ENCODE data around the gene KDM4B.

KDM4B gene

GRCh38 chr19:5141850-5142724, 173.2 kb downstream of the KDM4B start:
- DNase-seq, result no peak

GRCh38 chr19:5142725-5143097, 173.8 kb downstream of the KDM4B start:
- DNase-seq, result no peak

DNA sequence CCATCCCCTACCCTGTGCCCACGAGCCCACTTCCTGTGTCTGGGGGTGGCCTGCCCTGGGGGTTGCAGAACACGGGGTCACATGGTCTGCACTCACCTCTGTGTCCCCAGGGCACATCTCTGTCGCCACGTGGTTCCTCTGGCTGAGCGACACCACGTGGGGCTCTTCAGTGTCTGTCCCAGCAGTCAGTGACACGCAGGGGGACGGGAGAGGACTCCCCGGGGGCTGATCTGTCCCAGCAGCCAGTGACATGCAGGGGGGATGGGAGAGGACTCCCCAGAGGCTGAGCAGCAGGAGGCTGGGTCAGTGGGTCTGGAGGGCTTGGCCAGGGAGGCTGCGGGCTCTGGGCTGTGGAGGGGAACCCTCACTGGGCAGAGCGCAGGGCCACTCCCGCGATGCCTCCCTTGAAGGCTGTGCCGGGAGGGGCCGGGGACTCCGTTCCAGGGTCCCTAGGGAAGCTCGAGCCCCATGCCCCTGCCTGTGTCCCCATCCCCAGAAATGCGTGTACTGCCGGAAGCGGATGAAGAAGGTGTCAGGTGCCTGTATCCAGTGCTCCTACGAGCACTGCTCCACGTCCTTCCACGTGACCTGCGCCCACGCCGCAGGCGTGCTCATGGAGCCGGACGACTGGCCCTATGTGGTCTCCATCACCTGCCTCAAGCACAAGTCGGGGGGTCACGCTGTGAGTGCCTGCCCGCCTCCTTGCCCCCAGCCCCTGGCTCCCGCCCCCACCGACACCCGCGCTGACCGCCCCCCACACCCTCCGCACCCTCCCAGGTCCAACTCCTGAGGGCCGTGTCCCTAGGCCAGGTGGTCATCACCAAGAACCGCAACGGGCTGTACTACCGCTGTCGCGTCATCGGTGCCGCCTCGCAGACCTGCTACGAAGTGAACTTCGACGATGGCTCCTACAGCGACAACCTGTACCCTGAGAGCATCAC, 174.8 kb downstream of the KDM4B start:
- DNase-seq, result no peak

GRCh38 chr19:5144545-5145179, 175.7 kb downstream of the KDM4B start:
- no peak for DNase-seq

DNA sequence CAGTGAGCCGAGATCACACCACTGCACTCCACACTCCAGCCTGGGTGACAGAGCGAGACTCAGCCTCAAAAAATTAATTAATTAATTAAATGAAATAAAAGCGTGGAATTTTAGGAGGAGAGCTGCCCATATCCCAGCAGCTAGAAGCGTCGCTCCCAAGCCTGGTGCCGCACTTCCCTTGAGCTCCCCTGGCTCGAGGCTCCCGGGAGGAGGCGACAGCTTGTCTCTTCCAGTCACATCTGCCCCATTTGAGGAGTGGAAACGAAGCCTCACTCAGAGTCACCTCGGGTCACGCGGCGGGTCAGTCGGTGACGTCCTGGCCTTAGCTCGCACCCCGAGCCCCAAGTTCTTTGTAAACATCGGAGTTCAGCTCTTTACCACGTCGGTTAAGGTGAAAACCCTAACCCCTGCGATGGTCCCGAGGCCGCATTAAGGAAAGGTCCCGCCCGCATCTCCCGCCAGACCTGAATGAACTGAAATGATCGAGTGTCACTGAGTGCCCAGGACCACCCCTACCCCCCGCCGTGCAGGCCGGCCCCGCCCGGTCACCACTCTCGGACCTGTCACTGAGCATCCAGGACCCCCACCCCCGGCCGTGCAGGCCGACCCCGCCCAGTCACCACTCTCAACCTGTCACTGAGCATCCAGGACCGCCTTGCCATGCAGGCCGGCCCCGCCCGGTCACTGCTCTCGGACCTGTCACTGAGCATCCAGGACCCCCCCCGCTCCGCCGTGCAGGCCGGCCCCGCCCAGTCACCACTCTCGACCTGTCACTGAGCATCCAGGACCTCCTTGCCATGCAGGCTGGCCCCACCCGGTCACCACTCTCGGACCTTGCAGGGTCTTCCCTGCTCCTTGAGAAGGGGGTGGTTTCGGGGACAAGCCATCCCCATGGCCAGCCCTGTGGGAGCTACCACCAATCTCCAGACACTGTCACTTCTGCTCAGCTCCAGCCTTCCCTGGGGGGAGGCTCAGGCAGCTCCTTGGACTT, 176.9 kb downstream of the KDM4B start:
- no peak for DNase-seq

- DNase-seq, result no peak
Measured at GRCh38 chr19:5147074-5147977, 178.4 kb downstream of the KDM4B start.

GRCh38 chr19:5147978-5148793, 179.3 kb downstream of the KDM4B start:
- DNase-seq, result no peak

DNA sequence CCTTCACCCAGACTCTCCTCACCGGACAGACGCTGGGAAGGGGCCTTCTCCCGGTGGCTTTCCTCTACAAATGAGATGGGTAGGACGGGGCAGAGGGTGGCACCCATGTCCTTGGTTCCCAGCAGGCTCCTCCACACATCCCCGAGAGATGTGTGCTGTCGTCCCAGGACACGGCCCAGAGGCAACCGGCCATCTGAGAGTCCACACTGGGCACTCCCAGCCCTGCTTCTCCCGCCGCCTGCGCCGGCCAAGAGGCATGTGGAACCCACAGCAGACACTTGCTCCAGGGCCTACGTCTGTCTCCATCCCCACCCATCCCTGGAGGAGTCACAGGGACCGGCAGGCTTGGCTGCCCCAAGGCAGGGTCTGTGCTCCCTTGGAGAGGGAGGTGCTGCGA, 179.9 kb downstream of the KDM4B start:
- no peak for DNase-seq

- no peak for DNase-seq
Measured at GRCh38 chr19:5149508-5149907, 180.6 kb downstream of the KDM4B start.

GRCh38 chr19:5149932-5150901, 181.3 kb downstream of the KDM4B start:
- no peak for DNase-seq

GRCh38 chr19:5150902-5151741, 182.2 kb downstream of the KDM4B start:
- DNase-seq, result no peak

DNA sequence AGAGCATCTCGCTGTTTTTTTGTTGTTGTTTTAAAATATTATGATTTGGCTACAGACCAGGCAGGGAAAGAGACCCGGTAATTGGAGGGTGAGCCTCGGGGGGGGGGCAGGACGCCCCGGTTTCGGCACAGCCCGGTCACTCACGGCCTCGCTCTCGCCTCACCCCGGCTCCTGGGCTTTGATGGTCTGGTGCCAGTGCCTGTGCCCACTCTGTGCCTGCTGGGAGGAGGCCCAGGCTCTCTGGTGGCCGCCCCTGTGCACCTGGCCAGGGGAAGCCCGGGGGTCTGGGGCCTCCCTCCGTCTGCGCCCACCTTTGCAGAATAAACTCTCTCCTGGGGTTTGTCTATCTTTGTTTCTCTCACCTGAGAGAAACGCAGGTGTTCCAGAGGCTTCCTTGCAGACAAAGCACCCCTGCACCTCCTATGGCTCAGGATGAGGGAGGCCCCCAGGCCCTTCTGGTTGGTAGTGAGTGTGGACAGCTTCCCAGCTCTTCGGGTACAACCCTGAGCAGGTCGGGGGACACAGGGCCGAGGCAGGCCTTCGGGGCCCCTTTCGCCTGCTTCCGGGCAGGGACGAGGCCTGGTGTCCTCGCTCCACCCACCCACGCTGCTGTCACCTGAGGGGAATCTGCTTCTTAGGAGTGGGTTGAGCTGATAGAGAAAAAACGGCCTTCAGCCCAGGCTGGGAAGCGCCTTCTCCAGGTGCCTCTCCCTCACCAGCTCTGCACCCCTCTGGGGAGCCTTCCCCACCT, 183.3 kb downstream of the KDM4B start:
- no peak for DNase-seq

GRCh38 chr19:5152767-5153532, 184.0 kb downstream of the KDM4B start:
- no peak for DNase-seq

- no peak for DNase-seq
Measured at GRCh38 chr19:5153601-5154128, 184.8 kb downstream of the KDM4B start.

DNA sequence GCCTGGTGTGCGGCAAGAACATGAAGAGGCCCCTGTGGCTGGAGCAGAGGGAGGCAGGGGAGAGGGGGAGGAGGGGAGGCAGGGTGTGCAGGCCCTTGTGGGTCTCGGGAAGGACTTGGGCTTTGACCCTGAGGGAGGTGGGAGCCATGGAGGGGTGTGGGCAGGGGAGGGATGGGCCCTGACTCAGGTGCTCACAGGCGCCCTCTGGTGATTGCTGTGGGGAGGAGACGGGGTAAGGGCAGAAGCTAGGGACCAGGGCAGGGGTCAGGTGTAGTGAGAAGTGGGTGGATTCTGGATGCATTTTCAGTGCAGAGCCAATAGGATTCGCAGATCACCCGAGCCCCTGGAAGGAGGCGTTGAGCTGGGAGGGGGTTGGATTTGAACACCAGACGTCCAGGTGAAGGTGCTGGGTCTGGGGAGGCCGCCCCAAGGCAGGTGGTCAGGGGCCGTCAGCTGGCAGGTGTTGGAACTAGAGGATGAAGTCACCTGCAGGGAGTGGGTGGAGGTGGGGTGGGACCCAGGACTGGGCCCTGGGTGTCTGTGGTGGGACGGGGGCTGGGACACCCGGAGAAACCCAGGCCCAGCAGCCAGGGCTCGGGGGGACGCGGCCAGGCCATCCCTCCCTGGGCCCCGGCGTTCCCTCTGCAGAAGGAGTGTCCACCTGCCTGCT, 185.4 kb downstream of the KDM4B start:
- peak; percentile 64 for DNase-seq
